HUES48 (cell line): Measurements from ENCODE around the gene CTRB1.

Experiments used
- H3K27ac ChIP-seq: one replicate; pipeline ENCODE4 v1.7.0; 2013; ENCODE audit warnings: low read depth, low read length, inconsistent platforms
- H3K27me3 ChIP-seq: 2 replicates; pipeline ENCODE4 v1.6.1; 2013; ENCODE audit warnings: mild to moderate bottlenecking, low read length; ENCODE audit not compliant: control insufficient read depth, insufficient read depth
- H3K36me3 ChIP-seq: 2 replicates; pipeline ENCODE4 v1.6.1; 2013; ENCODE audit warnings: low read length; ENCODE audit not compliant: control insufficient read depth, insufficient read depth
- H3K4me1 ChIP-seq: 2 replicates; pipeline ENCODE4 v1.6.1; 2013; ENCODE audit warnings: mild to moderate bottlenecking, low read length; ENCODE audit not compliant: control insufficient read depth, insufficient read depth
- H3K4me3 ChIP-seq: 2 replicates; pipeline ENCODE4 v1.5.1; 2013; ENCODE audit warnings: mild to moderate bottlenecking, low read depth, low read length
- H3K9ac ChIP-seq: 2 replicates; pipeline ENCODE4 v1.6.1; 2013; ENCODE audit warnings: mild to moderate bottlenecking, low read depth, low read length, moderate library complexity
- H3K9me3 ChIP-seq: 2 replicates; pipeline ENCODE4 v1.6.1; 2013; ENCODE audit warnings: low read length; ENCODE audit not compliant: control insufficient read depth, insufficient read depth

Gene CTRB1

DNA sequence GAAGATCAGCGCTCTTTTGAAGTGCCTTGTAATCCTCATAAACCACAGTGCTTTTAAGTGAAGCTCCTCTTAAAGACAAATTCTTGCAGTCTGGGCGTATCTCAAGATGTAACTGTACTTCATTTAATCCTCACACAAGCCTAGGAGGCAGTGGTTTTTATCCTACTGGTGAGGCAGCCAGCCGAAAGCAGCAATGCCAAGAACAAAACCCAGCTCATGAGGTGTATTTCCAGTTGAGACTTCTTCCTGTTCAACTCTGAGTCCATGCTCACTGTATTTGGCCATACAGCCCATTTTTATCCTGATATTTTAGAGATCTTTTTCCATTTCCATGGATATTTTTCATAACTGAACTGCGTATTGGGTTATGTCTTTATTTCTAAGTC lies 25.5 kb upstream of the CTRB1 start:
- H3K9ac ChIP-seq, result no peak overlapping the region
- no peaks in the 10 kb centered on the region for H3K27me3 ChIP-seq
- H3K4me3 ChIP-seq, result no peak overlapping the region
- no peak overlapping the region for H3K27ac ChIP-seq
- H3K4me1 ChIP-seq, result no peaks in the 10 kb centered on the region
- no peaks in the 10 kb centered on the region for H3K9me3 ChIP-seq
- H3K36me3 ChIP-seq, result no peaks in the 10 kb centered on the region

DNA sequence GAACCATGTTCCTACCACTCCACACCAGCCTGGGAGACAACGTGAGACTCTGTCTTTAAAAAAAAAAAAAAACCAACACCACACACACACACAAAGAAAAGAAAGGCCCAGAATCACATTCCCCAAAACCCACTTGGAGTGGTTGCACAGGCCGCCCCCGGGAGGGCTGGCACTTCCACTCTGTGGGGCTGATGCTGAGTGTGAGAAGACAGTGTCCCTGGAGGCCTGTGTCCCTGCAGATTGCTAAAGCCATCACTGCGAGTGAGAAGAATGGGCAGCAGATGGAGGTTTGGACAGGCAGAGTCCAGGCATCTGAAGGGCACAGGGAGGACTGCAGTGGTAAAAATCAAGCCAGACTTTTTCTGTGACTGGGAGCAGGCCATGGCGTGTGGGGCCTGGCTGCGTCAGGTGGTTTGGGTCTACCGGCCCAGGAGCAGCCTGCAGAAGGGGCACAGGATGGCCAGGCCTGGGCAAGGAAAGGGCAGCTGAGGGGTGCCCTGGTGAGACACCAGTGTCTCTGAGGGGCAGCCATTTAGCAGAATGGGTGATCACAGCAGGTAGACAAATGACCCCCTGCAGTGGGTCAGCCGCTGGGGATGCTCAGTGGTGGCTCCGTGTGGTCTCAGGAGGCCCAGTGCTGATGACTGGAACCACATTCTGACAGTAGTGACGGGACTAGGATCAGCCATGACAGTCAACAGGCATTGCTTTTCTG lies 24.9 kb upstream of the CTRB1 start:
- Histone ChIP-seq H3K27me3 (no peaks in the 10 kb centered on the region), H3K4me3 (no peak overlapping the region), H3K9ac (no peak overlapping the region), H3K9me3 (no peaks in the 10 kb centered on the region), H3K4me1 (no peaks in the 10 kb centered on the region), H3K27ac (no peak overlapping the region), H3K36me3 (no peaks in the 10 kb centered on the region)

DNA sequence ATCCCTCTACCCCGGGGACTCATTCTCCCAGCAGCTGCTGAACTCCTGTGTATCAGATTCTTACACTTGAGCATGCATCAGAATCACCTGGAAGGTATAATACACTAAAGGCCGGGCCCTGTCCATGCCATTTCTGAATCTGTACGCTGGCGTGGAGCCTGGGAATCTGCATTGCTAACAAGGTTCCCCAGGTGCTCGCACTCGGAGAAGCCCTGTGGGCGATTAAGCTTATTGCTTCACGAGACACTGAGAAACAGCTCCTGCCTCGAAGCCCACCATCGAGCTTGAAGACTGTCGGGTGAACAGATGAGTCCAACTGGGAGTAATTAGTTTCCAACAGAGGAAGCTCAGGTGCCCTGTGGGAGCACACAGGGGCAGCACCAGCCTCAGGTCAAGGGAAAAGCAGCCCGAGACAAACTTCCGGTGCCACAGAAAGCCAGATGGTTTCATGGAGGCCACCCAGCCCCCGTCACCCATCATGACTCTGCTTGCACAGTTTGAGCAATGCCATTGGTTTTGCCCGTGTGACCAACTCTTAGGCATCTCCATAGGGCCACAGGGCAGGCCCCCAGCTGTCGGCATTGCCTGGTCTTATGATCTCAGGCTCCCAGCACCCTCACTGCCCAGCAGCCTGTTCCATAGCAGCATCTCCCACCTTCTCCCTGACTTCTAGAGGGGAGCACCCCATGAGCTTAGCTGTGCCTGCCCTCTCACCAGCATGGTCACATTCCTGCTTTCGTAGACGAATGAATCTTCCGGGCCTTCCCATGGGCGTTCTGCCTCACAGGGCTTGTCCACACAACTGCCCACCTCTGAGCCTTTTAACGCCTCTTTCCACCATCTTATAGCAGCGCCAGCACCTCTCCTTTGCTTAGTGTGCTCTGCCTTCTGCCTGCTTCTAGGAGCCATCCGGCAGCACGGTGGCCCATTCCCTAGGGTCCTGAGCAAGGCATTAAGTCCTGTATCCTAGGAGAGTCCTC lies 22.7 kb upstream of the CTRB1 start:
- no peak overlapping the region for H3K4me3 ChIP-seq
- H3K4me1 ChIP-seq, result no peaks in the 10 kb centered on the region
- no peak overlapping the region for H3K9ac ChIP-seq
- no peaks in the 10 kb centered on the region for H3K36me3 ChIP-seq
- H3K9me3 ChIP-seq, result no peaks in the 10 kb centered on the region
- no peaks in the 10 kb centered on the region for H3K27me3 ChIP-seq
- H3K27ac ChIP-seq, result no peak overlapping the region

DNA sequence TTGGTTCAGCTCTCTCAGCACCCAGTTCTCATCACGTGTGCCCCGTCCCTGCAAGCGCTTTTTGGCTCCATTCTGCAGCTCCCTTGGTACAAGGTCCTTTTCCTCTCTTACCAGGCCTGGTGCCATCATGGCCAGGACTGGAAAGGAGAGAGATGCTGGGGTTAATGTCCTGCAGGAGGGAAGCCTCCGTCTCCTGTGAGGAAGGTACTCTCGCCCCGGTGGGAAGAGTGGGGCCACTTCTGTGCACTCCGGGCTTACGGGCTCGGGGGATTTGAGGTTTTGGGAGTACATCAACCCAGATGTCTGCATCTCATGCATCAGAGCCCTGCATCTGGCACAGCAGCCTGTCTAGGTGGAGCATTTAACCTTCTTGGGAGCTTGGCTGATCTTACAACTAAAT lies 22.0 kb upstream of the CTRB1 start:
- Histone ChIP-seq H3K4me3 (no peak overlapping the region), H3K27me3 (no peaks in the 10 kb centered on the region), H3K9me3 (no peaks in the 10 kb centered on the region), H3K27ac (no peak overlapping the region), H3K9ac (no peak overlapping the region), H3K36me3 (no peaks in the 10 kb centered on the region), H3K4me1 (no peaks in the 10 kb centered on the region)

DNA sequence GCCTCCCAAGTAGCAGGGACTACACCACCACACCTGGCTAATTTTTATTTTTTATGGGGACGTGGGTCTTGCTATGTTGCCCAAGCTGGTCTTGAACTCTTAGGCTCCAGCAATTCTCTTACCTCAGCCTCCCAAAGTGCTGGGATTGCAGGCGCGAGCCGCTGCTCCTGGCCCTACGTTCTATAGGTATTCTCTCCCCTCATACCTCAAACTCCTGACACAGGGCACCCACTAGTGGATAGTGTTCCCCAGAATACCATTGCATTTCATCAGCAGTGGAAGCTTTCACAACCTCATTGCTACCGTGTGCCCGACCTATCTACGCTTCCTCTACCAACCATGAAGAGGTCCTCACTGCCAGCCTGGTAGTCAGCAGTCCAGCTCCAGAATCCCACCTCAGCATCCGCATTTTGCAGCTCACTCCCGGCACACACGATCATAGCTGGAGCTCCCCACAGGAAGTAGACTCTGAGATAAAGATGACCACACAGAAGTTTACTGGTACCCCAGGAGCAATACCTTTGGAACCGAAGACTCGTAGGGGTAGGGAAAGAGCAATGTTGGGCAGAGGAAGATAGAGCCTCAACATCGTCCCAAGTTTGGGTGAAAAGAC lies 21.2 kb upstream of the CTRB1 start:
- Histone ChIP-seq H3K36me3 (no peaks in the 10 kb centered on the region), H3K4me3 (no peak overlapping the region), H3K9me3 (no peaks in the 10 kb centered on the region), H3K4me1 (no peaks in the 10 kb centered on the region), H3K27me3 (no peaks in the 10 kb centered on the region), H3K27ac (no peak overlapping the region), H3K9ac (no peak overlapping the region)

DNA sequence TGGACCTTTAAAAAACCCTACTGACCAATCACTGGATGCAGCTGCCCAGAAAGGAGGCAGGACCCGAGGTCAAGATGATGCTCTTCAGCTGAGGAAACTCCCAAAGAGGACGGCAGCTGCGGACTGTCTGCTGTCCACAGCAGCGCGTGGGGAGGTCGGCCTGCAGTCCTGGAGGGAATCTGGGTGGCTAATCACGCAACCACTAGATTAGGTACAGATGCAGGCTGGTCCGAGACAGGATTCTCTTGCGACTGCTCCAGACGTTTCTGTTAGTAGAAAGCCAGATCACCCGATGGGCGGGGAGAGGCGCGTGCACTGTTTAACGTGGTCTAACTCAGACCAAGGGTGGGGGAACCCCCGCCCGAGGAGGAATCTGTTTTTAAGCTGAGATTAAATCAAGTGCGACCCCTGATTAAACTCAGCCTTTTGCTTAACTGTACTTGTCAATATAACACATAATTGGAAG lies 20.6 kb upstream of the CTRB1 start:
- H3K27me3 ChIP-seq, result no peaks in the 10 kb centered on the region
- no peak overlapping the region for H3K9ac ChIP-seq
- H3K36me3 ChIP-seq, result no peaks in the 10 kb centered on the region
- no peaks in the 10 kb centered on the region for H3K9me3 ChIP-seq
- no peak overlapping the region for H3K27ac ChIP-seq
- no peaks in the 10 kb centered on the region for H3K4me1 ChIP-seq
- H3K4me3 ChIP-seq, result no peak overlapping the region

DNA sequence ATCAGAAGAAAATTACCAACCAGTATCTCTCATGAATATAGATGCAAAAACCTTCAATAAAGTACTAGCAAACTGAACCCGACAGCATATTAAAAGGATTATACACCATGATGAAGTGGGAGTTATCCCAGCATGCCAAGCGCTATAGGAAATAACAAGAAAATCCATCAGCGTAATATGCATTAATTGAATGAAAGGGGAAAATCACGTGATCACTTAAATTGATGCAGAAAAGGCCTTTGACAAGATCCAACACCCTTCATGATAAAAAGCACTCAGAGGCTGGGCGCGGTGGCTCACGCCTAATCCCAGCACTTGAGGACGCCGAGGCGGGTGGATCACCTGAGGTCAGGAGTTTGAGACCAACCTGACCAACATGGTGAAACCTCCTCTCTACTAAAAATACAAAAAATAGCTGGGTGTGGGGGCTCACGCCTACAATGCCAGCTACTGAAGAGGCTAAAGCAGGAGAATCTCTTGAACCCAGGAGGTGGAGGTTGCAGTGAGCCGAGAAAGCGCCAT lies 16.7 kb upstream of the CTRB1 start:
- Histone ChIP-seq H3K4me1 (no peaks in the 10 kb centered on the region), H3K9me3 (no peaks in the 10 kb centered on the region), H3K27me3 (no peaks in the 10 kb centered on the region), H3K36me3 (no peaks in the 10 kb centered on the region), H3K4me3 (no peak overlapping the region), H3K27ac (no peak overlapping the region), H3K9ac (no peak overlapping the region)

DNA sequence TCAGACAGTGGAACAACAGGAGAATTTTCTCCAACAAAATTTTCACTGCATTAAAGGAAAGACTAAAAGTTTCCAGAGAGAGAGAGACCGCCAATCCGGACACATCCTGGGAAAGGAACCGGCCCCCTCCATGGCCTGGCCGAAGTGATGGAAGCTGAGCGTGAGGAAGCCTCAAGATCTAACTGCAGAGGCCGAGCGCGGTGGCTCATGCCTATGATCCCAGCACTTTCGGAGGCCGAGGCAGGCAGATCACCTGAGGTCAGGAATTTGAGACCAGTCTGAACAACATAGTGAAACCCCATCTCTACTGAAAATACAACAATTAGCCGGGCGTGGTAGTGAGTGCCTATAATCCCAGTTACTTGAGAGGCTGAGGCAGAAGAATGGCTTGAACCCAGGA lies 15.7 kb upstream of the CTRB1 start:
- H3K27me3 ChIP-seq, result no peaks in the 10 kb centered on the region
- H3K27ac ChIP-seq, result no peak overlapping the region
- H3K9ac ChIP-seq, result no peak overlapping the region
- no peaks in the 10 kb centered on the region for H3K4me1 ChIP-seq
- no peaks in the 10 kb centered on the region for H3K36me3 ChIP-seq
- H3K9me3 ChIP-seq, result no peaks in the 10 kb centered on the region
- H3K4me3 ChIP-seq, result no peak overlapping the region

DNA sequence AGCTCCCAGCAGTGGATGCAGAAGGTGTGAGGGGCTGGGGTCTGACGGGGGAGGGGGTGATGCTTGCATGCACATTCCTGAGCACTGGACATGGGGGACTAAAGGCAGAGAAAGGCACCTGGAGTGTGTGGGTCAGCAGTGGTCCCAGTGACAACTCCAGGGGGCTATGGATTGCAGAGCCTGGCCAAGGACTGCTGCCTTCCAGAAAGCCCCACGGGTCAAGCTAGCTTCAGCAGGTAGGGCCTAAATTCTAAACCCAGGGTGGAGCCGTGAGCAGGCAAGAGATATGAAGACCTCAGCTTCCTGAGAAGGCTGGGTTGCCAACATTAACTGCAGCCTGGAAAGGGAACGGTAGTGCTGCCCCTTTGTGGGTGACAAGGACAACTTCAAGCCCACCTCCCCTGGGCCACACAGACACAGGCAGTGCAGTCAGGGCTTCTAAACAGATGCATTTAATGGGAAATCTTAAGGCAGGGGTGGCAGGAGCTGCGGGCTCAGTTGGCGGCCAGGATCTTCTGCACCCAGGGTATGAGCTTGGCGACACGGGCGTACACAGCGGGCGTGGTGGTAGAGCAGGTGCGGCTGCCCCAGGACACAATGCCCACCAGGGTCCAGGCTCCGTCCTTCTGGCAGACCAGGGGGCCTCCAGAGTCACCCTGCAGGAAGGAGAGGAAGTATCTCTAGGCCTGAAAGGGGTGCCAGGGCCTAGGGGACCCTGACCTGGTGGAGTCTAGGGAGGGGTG lies 14.9 kb upstream of the CTRB1 start:
- no peaks in the 10 kb centered on the region for H3K36me3 ChIP-seq
- no peaks in the 10 kb centered on the region for H3K9me3 ChIP-seq
- no peaks in the 10 kb centered on the region for H3K4me1 ChIP-seq
- H3K9ac ChIP-seq, result no peak overlapping the region
- no peaks in the 10 kb centered on the region for H3K27me3 ChIP-seq
- no peak overlapping the region for H3K4me3 ChIP-seq
- no peak overlapping the region for H3K27ac ChIP-seq

DNA sequence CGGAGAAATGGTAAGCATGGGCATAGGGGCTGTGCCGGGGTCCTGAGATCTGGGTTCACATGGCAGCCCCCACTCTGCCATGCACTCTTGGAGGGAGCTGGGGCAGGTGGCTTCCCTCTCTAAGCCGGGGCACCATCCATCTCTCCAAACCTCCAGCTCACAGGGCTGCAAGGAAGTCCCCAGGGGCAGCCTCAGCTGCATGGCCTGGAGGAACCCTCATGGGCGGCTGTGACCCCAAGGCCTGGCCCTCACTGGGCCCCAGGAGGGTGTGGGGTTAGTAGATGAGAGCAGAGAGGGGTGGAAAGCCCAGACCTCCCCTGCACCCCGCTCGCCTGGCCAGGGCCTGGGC lies 14.4 kb upstream of the CTRB1 start:
- Histone ChIP-seq H3K36me3 (no peaks in the 10 kb centered on the region), H3K27ac (no peak overlapping the region), H3K9me3 (no peaks in the 10 kb centered on the region), H3K27me3 (no peaks in the 10 kb centered on the region), H3K9ac (no peak overlapping the region), H3K4me3 (no peak overlapping the region), H3K4me1 (no peaks in the 10 kb centered on the region)
